Measurements from ENCODE around the gene ABHD6.
A peak's percentile ranks its signal among the peaks of the same experiment; 100 is the strongest.
"Not testable (repeated sequence)": the region's sequence is repeated elsewhere in the genome, so short reads cannot be mapped to it uniquely, and the experiment has no call there.

ABHD6 gene

DNA sequence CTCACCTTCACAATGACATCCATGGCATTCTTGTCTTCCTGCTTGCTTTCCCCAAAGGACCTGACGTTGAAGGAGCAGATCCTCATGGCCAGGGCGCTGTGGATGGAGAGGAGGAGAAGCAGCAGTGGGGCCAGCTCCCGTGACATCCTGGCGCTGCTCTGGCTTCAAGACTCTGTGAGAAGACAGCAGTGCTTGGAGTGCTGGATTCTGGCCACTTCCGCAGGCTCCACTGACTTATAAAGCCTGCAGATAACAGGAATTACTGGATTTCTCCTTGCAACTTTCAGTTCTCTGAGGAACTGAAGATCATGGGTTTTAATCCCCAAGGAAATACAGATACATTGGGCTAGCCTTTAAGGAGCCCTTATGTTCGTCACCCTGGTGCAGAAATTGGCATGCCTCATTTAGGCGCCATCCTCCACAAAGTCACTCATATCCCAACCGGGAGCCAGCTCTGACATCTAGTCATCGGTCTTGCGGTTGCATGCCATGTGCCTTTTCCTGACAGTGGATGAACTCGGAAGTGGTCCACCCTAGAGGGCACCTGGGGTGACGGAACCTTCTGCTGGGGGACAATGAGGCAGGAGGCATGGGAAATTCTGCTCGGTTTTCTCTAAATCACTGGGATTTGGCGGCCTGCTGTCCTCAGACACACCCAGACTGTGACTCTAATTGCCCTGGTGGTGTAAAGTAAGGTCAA is 26.7 kb upstream of the ABHD6 start, which contains the start of gene DNASE1L3:
Gene DNASE1L3 (minus strand): TSS at position 212 of the 700 bp plus-strand sequence. CDS start 66 bp downstream, at position 146.
- DNase-seq = no peak

DNA sequence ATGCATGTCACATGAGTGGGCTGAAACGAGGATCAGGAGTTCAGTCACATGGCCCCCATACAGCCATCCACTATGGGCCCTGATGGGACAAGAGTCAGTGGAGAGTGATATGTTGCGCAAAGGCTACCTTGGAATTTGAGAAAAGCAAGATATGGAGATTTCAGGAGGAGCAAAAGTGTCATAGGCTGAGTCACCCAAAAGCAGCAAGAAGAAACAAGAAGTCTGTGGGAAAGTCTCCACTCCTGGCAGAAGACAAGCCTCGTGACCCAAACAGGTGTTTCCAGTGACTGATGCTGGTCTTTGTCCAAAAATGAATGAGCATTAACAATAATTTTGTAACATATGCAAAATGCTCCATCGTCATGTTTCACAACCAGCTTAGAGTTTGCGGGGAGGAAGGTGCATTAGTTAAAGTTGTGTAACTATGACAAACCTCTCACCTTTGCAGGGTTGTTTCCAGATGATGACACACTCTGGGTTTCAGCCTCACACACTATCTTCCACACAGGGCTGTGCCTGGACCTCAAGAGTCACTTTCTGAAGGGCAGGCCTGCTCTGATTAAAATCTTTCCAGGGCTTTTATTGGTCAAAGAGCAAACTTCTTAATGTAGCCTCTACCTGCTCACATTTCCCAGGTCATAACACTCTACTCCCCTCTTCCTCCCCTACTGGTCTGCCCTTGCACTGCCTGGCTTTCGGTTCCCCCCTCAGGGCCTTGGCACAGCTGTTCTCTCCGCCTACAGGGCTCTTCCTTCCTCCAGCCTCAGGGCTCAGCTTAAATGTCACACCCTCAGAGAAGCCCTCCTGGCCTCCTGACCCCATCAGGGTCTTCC is 22.9 kb upstream of the ABHD6 start:
- peak; percentile 86 for DNase-seq

DNA sequence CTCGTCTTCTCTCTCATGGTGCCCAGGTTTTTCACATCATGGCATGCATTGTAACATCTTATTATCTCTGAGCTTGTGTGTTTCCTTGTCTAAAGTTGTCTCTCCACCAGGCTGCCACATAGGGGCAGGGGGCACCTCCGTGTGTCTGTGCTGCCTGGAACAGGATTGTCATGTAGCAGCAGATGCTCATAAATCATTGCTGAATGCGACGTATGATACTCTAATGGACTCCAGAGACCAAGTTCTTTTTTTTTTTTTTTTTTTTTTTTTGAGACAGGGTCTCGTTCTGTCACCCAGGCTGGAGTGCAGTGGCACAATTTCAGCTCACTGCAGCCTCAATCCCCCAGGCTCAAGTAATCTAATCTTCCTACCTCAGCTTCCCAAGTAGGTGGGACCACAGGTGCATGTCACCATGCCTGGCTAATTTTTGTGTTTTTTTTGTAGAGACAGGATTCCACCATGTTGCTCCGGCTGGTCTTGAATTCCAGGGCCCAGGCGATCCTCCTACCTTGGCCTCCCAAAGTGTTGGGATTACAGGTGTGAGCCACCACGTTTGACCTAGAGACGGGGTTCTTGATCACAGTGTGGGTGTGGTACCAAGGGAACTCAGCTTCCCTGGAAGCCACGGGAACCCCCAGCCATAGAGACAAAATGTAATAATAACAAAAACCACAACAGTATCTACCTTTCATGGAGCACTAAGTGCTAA is 22.1 kb upstream of the ABHD6 start:
- no peak for DNase-seq

DNA sequence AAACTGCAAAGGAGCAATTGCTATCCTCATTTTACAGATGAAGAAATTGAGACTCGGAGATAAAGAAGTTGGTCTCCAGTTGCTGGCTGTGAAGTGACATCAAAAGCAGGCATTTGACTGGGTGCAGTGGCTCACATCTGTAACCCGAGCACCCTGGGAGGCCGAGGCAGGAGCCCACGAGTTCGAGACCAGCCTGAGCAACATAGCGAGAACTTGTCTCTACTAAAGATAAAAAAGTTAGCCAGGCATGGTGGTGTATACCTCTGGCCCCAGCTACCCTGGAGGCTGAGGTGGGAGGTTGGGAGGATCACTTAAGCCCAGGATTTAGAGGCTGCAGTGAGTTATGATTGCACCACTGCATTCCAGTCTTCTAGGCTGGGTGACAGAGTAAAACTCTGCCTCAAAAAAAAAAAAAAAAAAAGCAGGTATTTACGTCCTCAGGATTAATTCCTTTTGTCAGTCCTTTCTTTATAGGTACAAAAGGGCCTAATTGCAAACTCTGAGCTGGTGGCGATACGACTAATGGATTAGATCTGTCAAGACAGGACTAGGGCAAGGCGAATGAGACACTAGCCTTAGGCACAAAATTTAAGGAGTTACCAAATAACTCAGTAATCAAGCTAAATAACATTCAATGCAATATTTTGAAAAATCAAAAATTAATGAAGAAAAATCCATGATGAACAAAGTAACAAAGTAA is 20.9 kb upstream of the ABHD6 start:
- no peak for DNase-seq

DNA sequence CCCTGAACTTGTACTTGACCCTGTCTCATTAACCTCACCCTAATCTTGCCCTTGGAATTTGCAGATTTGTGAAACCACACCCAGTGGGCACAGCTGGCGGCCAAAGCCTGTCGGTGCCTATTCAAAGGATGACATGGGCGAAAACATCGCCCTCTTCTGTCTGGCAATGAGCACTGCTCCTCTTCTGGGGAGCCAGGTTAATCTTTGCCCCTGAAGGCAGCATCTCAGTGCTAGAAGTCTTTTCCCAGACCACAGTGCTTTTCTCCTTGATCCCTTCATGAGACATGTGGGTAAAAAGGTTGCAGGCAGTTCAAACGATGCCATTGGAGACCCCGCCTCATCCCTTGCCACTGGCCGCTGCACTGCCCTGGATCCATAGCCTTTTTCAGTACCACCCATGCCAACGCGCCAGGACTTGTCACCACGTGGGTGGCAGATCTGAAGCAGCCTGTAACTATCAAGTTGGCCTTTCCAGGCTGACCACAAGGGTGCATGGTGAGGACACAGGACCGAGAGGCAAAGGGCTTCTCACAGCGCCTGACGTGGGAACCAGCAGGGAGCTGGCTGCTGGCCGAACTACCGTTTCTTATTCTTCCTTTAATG is 20.3 kb upstream of the ABHD6 start:
- DNase-seq = peak; percentile 96

DNA sequence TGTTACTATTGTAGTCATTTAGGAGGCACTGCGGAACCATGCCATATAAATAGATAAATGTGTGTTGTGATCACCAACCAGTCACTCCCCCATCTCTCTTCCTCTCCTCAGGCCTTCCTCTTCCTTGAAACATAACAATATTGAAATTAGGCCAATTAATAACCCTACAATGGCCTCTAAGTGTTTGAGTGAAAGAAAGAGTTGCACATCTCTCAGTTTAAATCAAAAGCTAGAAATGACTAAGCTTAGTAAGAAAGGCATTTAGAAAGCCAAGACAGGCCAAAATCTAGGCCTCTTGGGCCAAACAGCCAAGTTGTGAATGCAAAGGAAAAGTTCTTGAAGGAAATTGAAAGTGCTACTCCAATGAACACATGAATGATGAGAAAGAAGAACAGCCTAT is 18.7 kb upstream of the ABHD6 start:
- no peak for DNase-seq

DNA sequence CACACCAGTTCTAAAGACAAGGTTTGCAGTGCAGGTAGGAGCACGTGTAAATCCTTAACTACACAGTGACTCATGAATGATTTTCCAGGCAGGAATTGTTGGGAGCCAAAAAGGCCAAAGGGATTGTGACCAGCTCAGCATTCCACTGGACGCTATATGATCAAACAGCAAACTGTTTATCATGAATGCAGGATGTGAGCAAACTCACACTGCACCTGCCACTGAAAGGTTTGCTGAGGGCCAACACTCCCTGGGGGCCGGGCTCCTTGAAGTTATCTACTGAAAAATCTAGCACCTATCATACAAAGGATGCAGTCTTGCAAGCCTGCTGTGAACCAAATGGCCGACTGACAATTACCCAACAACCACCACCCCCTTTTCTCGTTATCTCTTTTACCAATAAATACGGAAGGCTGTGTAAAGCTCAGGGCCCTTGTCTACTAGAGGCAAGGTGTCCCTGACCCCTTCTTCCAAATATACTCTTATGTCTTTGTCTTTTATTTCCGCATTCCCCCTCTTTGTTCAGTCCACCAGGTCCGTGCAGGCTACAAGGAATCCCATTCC is 15.3 kb upstream of the ABHD6 start:
- no peak for DNase-seq

DNA sequence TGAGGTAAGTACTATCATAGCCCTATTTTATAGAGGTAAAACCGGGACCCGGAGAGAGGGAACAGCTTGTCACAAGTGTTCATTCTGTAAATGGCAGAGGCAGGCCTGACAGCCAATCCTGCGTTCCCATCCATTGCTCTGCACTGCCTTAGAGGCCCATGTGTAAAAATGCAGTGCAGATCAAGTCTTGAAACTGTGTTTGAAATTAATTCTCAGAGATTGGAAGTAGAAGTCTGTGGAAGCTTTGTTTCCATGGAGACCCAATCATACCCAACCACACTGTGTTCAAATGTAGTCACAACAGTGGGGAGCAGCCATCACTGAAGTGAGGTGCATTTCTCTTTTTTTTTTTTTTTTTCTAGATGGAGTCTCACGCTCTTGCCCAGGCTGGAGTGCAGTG is 13.7 kb upstream of the ABHD6 start:
- DNase-seq = no peak

DNA sequence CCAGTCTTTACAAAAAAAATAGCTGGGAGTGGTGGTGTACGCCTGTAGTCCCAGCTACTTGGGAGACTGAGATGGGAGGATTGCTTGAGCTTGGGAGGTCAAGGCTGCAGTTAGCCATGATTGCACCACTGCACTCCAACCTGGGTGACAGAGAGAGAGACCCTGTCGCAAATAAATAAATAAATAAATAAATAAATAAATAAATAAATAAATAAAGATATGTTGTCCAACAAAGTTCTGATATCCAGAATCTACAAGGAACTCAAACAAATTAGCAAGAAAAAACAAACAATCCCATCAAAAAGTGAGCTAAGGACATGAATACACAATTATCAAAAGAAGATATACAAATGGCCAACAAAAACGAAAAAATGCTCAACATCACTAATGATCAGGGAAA is 9.7 kb upstream of the ABHD6 start:
- not testable (repeated sequence) for DNase-seq

DNA sequence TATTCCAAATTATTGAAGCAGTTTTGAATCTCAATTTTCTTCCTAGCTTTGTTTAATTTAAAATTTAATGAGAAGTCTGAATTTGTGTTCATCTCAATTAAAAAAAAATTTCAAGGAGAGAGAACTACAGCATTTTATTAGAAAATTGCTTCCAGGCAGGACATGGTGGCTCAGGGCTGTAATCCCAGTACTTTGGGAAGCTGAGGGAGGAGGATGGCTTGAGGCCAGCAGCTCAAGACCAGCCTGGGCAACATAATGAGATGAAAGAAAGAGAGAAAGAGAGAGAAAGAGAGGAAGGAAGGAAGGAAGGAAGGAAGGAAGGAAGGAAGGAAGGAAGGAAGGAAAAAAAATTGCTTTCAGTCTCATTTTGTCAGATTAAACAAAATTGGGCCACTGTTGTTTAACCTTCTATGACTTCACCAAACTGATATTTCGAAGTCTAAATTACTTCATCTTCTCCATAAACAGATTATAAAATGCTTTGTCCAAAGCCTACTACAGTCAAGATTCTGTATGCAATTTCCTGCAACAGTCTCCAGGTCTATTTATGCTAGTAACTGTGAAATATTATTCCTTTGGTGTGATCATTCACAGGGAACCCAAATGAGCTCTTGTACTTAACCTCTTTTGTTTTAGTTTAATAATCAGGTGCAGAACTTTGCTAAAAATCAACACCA is 6.6 kb upstream of the ABHD6 start:
- no peak for DNase-seq

DNA sequence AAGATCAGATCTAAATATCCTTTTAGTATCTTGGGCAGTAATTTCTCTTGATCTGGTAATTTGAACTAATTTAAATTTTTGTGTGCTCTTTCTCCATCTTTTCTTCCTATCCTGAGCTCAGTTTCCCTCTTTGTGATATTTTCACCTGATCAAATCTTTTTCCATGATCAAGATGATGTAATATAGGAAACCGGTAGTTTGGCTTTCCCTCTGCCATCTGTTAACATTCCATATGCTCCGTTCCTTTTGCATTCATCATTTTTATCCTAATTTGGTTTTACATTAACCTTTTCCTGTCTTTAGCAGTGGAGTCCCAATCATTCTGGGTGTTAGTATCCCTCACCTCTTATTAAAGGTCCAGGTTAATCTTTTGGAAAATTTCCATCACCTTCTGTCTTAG is 5.9 kb upstream of the ABHD6 start:
- no peak for DNase-seq

DNA sequence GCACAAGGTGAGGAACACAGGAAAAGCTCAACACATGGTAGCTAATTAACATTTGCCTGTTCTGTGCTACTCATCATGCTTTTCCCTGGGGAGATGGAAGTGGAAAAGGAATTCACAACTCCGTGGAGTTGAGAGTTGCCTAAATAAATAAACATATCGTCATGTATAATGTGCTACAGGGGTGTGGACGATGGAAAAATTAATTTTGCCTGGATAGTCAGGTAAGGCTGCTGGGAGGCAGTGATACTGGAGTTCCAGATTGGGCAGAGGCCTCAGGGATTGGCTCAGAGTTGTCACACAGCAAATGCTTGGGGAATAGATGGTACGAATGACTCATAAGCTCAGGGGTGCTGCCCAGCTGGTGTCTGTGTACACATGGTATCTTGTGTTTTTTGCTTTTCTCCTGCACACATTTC is 3.1 kb upstream of the ABHD6 start:
- peak; percentile 36 for DNase-seq

DNA sequence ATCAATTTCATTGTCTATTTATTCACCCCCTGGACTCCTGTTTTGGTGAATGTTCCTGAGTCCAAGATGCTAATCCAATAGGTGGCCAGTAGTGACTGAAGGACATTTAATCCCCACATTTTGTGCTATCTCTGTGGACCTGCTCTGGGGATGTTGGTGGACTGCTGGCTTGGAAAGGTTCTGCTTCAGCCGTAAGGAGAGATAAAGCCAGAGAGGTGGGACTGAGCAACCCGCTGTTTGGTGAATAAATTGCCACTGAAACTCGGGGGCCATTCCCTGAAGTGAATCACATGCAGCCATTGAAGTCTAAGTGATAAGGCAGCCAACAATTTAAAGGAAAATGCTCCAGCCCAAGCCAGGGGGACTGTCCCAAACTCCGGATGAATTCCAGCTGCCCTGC is 1.6 kb upstream of the ABHD6 start:
- no peak for DNase-seq

DNA sequence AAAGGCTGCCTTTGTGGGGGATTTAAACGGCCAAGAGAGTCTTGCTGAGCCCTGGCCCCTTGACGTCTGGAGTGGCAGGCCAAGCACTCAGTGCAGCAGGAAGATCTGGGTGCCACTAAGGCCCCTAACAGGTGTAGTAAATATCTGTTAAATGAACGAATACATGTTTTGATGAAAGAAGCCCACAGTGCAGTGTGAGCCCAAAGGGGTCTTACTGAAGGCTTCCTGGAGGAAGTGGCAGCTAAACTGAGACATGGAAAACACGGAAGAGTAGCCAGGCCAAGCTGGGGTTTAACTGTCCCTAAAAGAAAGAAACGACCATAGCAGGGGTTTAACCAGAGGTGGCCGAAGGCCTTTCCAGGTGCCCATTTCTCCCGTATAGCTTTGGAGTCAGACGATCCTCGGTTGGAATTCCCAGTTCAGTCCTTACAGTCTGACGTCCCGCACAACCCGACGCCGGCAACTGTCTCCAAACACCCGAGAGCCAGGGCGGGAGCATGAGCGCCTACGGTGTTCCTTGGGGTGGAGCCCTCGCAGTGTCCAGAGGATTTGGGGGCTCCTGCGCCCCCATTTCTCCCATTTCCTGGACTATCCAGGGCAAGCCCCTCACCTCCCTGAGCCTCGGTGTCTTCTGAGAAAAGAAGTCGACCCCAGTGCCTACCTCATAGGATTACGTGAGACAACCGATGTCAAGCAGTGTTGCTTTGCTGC is 910 bp upstream of the ABHD6 start:
- DNase-seq = no peak

DNA sequence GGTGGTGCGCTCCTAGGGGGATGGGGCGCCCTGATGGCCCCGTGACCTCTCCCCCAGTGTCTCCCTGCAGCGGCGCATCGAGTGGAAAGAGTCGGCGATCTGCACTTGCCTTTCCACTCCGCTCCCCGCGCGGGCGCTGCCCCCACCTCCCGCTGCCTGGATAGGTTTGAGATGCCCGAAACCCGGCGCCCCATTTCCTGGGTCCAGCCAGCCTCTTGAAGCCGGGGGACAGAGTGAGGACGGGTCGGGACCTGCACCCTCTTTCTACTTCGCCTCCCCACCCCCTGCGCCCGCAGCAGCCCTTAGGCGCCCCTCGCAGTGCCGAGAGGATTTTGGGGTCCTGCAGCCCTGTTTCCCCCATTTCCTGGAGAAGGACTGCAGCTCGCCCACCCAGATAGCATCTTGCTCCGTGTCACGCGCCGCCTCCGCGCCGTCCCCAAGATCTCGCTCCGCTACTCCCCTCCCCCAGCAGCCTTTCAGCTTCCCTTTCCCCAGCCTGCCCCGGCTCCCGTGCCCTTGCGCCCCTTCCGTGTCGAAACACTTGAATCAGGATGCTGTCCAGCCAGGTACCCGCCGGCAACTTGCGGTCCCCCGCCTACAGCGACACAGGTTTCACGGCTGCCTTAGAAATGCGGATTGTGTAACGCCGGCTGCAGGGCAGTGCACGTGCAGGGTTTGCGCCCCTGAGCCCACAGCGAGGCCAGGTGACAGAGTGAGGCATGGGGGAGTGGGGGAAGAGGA is 519 bp downstream of the ABHD6 start:
- DNase-seq = peak; percentile 58

DNA sequence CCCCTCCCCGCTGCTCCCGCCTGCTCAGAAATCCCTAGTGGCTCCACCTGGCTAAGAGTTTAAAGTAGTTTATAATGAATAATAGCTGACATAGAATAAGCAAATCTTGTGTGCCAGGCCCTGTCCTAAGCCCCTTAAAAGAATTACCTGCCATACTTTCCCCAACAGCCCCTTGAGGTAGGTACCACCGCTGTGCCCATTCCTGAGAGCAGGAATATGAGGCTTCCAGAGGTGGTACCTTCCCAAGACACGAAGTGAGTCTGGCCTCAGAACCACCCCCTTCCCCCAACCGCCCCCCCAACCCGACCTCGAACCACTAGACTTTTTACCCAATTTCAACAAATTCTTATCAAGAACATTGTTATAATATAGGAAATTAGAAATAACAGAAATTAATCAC is 1.2 kb downstream of the ABHD6 start:
- no peak for DNase-seq

DNA sequence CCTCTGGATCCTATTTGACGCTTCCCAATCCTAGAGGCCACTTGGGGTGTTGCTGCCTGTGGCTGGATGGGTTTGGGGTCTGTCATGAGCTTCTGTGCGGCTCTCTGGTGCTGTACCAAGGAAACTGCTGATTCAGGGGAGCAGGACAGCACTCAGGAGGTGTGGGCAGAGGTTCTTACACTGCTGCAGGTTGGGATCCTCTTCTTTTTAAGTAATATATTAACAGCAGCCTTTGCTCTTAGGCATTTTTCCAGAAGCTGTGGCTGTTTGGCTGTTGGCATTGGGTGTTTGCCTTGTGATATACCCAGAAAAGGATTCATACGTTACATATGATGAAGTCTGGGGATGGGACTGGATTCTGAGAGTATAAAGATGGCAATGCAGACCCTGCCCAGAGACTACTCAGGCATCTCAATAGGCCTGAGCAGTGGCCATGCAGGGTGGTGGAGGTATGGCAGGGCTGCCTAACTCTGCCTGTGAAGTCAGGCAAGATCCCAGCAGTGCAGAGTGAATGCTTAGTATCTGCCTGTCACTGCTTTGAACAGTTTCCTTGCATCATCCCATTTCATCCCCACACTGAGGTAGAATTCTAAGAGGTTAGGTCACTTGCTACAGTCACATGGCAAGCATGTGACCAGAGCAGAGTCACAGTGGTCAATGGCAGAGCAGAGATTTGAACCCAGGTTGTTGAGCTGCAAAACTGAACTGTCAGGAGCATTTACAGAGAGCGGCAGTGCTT is 3.9 kb downstream of the ABHD6 start:
- DNase-seq = no peak

DNA sequence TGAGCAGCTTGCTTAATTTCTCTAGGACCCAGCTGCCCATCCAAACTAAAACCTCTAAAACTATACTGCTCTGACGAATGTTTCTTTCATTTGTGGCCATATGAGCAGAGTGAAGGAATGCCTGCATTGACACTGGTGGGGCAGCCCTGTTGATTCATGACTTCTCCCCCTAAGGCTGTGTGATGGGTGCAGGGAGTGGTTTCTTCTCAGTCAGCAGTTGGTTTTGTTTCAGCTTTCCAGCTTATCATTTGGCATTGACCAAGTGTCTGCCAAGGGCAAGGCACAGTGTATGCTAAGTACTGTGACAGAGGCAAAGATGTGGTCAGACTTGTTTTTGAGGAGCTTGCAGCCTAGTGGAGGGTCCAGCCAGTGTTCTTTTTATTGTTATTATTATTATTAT is 4.7 kb downstream of the ABHD6 start:
- no peak for DNase-seq

DNA sequence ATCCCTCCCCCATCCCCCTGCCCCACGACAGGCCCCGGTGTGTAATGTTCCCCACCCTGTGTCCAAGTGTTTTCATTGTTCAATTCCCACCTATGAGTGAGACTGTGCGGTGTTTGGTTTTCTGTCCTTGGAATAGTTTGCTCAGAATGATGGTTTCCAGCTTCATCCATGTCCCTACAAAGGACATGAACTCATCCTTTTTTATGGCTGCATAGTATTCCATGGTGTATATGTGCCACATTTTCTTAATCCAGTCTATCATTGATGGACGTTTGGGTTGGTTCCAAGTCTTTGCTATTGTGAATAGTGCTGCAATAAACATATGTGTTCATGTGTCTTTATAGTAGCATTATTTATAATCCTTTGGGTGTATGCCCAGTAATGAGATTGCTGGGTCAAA is 5.3 kb downstream of the ABHD6 start:
- DNase-seq = not testable (repeated sequence)
